ENCODE data around the gene PSMD9. TPM values are rescaled to one million over a fixed set of nuclear protein-coding genes. Genes with fewer than 3 reads are reported as not detected.
"Not testable (repeated sequence)": the region's sequence is repeated elsewhere in the genome, so short reads cannot be mapped to it uniquely, and the experiment has no call there.

PSMD9 gene
- total and polyA plus RNA-seq, 8 donors: 39.3 to 53.8 (median 45.4) TPM

DNA sequence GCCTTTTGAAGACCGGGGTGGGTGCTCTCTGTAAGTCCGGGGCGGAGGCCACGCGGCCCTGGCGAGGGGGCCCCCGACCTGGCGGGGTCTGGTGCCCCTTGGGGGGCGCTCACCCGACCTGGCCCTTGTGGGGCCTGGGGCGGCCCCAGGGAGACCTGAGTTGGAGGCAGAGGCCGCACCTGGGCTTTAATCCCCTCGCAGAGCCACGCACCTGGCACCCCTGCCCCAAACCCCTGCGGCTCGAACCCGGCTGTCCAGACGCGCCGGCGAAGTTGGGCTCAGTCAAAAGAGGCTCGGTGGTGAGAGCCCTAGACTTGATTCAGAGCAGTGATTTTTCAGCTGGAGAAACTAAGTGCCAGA lies 30.1 kb downstream of the PSMD9 start:
- TF ChIP-seq, protein P1, sequence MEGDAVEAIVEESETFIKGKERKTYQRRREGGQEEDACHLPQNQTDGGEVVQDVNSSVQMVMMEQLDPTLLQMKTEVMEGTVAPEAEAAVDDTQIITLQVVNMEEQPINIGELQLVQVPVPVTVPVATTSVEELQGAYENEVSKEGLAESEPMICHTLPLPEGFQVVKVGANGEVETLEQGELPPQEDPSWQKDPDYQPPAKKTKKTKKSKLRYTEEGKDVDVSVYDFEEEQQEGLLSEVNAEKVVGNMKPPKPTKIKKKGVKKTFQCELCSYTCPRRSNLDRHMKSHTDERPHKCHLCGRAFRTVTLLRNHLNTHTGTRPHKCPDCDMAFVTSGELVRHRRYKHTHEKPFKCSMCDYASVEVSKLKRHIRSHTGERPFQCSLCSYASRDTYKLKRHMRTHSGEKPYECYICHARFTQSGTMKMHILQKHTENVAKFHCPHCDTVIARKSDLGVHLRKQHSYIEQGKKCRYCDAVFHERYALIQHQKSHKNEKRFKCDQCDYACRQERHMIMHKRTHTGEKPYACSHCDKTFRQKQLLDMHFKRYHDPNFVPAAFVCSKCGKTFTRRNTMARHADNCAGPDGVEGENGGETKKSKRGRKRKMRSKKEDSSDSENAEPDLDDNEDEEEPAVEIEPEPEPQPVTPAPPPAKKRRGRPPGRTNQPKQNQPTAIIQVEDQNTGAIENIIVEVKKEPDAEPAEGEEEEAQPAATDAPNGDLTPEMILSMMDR (IDR thresholded peaks at IDR 0.05): no peak
- DNase-seq: peak in 1 of 4 donors; percentile 33
- ATAC-seq: peak; percentile 46
- Histone ChIP-seq H3K9me3 (no peaks in the 10 kb centered on the region), H3K27ac (peak overlapping the region in 1 of 2 donors; percentile 63), H3K27me3 (no peaks in the 10 kb centered on the region), H3K4me3 (peak overlapping the region; percentile 35 to 38), H3K36me3 (peaks cover 0 to 39% of the 10 kb centered on the region in 2 donors), H3K4me1 (peaks cover 0 to 12% of the 10 kb centered on the region in 2 donors)
- intact Hi-C loops (cut with DNase I): no loop called here

DNA sequence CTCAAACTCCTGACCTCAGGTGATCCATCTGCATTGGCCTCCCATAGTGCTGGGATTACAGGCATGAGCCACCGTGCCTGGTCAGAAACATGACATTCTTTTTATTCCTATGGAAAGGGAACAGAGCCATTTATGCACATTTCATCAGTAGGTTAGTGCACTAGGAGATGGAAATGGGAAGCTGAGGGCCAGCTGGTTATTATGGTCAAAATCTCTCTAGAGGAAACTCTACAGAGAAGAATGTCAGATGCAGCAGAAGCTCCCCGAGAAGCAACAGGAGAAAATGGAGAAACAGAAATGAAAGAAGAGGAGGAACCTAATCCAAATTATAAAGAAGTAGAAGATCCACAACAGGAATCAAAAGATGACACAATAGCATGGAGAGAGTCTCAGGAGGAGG lies 32.5 kb downstream of the PSMD9 start:
- intact Hi-C loops (cut with DNase I): no loop called here
- Histone ChIP-seq H3K4me1 (peaks cover 15 to 18% of the 10 kb centered on the region in 2 donors), H3K27ac (no peak overlapping the region), H3K36me3 (peaks cover 0 to 15% of the 10 kb centered on the region in 2 donors), H3K27me3 (no peaks in the 10 kb centered on the region), H3K9me3 (no peaks in the 10 kb centered on the region), H3K4me3 (no peak overlapping the region)
- TF ChIP-seq, protein P1 (IDR thresholded peaks at IDR 0.05): no peak
- DNase-seq: no peak
- ATAC-seq: no peak

DNA sequence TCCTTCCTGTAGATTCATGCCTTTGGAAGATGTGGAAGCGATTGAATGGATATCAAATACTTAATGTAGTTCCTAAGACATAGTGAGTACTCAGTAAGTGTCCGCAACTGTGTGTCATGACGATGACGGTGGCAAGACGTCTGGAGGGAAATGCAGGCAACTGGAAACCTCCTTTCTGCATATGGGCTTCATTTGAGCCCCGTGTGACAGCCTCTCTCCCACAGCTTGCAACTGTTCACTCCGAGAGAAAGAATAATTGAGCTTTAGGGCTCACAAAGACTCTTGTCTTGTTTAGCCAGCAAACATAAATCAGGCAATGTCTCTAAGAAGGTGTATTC lies 36.7 kb downstream of the PSMD9 start:
- peaks cover 15 to 20% of the 10 kb centered on the region in 2 donors for H3K4me1 ChIP-seq
- H3K9me3 ChIP-seq: no peaks in the 10 kb centered on the region
- DNase-seq (no peak), ATAC-seq (peak; percentile 8)
- intact Hi-C loops (cut with DNase I): no loop called here
- H3K27ac ChIP-seq: peak overlapping the region; percentile 41 to 65
- TF ChIP-seq, protein P1 (IDR thresholded peaks at IDR 0.05): no peak
- H3K36me3 ChIP-seq: no peaks in the 10 kb centered on the region
- no peak overlapping the region for H3K4me3 ChIP-seq
- H3K27me3 ChIP-seq: no peaks in the 10 kb centered on the region

DNA sequence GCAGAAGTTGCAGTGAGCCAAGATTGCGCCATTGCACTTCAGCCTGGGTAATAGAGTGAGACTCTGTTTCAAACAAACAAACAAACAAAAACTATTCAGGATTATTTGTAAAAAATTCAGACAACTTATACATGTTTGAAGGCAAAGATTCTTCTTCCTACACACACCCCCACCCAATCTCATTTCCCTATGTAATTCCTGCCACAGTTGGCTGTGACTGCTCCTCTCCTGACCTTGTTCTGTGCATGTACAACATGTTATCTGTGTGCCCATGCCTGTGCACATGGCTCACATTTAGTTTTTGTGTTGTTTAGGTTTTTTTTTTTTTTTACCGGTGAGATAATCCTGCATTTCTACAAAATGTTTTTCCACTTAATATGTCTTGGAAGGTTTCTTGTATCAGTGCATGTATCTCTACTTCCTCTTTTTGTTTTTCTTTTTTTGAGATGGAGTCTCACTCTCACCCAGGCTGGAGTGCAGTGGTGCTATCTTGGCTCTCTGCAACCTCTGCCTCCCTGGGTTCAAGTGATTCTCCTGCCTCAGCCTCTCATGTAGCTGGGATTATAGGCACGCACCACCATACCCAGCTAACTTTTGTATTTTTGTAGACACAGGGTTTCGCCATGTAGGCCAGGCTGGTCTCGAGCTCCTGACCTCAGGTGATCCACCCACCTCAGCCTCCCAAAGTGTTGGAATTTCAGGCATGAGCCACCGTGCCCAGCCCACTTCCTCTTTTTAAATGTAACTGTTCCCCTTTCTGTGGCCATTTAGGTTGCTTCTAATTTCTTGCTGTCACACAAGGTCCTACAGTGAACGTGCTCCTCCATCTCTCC lies 38.5 kb downstream of the PSMD9 start:
- ATAC-seq (no peak), DNase-seq (no peak)
- no peak overlapping the region for H3K27ac ChIP-seq
- H3K4me3 ChIP-seq: no peak overlapping the region
- no peaks in the 10 kb centered on the region for H3K9me3 ChIP-seq
- no peaks in the 10 kb centered on the region for H3K27me3 ChIP-seq
- no peaks in the 10 kb centered on the region for H3K36me3 ChIP-seq
- TF ChIP-seq, protein P1 (IDR thresholded peaks at IDR 0.05): no peak
- H3K4me1 ChIP-seq: peaks cover 15 to 20% of the 10 kb centered on the region in 2 donors
- intact Hi-C loops (cut with DNase I): no loop called here

DNA sequence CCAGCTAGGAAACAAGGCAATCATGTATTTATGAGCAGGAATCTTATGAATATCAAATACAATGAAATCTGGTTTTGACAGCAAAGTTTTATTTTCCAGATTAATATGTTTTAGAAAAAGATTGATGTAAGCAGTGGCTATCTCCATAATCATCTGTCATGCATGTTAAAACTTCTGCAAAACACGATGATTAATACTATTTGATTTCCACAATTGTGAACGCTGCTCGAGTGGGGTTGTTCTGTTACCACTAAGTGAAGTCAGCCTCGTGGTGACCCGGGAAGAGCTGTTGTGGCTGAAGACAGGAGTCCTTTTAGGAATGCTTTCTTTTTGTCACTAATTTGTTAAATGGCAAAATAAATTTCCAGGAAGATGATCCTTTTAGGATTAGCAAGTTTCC lies 39.2 kb downstream of the PSMD9 start:
- Histone ChIP-seq H3K9me3 (no peaks in the 10 kb centered on the region), H3K4me3 (no peak overlapping the region), H3K27ac (no peak overlapping the region), H3K27me3 (no peaks in the 10 kb centered on the region), H3K4me1 (peaks cover 15 to 20% of the 10 kb centered on the region in 2 donors), H3K36me3 (no peaks in the 10 kb centered on the region)
- TF ChIP-seq, protein P1 (IDR thresholded peaks at IDR 0.05): no peak
- ATAC-seq (no peak), DNase-seq (no peak)
- intact Hi-C loops (cut with DNase I): no loop called here

DNA sequence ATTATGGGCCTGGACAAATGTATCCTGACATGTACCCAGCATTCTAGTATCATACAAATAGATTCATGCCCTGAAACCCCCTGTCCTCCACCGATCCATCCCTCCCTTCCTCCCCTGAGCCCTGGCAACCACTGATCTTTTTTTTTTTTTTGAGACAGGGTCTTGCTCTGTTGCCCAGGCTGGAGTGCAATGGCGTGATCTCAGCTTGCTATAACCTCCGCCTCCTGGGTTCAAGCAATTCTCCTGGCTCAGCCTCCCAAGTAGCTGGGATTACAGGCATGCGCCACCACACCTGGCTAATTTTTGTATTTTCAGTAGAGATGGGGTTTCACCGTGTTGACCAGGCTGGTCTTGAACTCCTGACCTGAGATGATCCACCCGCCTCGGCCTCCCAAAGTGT lies 41.0 kb downstream of the PSMD9 start:
- H3K36me3 ChIP-seq; intact Hi-C loops (cut with DNase I); H3K9me3 ChIP-seq; ATAC-seq; H3K4me3 ChIP-seq; H3K27me3 ChIP-seq; H3K27ac ChIP-seq; DNase-seq: not testable (repeated sequence)
- H3K4me1 ChIP-seq: peaks cover 8 to 20% of the 10 kb centered on the region in 2 donors
